ENCODE results near the gene RPL37A.
A peak's percentile ranks its signal among the peaks of the same experiment; 100 is the strongest.
"Not testable (repeated sequence)": the region's sequence is repeated elsewhere in the genome, so short reads cannot be mapped to it uniquely, and the experiment has no call there.

Gene RPL37A

DNA sequence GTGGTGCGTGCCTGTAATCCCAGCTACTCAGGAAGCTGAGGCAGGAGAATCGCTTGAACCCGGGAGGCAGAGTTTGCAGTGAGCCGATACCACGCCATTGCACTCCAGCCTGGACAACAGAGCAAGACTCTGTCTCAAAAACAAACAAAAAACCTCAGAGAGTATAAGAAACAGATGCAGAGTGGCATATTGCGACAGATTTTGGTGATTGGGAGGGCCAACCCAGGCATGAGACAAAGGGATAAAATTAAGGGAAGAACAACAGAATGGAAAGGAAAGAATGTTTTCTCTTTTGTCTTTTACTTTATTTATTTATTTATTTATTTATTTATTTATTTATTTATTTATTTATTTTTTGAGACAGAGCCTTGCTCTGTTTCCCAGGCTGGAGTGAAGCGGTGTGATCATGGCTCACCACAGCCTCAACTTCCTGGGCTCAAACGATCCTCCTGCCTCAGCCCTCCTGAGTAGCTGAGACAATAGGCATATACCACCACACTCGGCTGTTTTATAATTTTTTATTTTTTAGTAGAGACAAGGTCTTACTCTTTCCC is 20.0 kb downstream of the RPL37A start:
- DNase-seq: not testable (repeated sequence)

GRCh38 chr2:216519154-216519762 is 20.6 kb downstream of the RPL37A start:
- DNase-seq: peak; percentile 46

GRCh38 chr2:216520112-216520511 is 21.5 kb downstream of the RPL37A start:
- no peak for DNase-seq

DNA sequence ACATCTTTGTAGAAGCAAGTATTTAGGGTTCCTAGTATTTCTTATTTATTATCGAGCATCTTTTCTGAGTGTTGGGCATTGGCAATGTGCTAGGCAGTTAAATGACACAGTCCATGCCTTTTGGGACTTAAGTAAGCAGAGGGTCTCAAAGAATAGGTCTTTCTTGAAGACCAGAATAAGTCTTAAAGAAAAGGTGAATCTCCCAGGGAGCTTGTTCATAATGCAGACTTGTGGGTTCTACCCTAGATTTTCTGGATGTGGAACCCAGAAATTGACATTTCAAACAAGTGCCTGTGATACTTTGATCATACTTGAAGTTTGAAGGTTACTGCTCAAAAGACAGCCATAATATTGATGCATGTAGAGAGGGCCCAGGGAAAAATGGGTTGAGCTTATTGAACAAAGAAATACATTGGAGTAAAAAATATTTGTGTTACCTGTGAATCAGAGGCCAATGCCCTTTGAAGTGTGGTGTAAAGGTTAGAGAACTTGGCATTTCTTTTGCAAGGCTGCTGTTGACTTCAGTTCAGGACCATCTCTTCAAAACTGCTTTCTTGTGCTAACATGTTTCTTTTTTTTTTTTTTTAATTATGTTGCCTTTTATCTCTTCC is 24.4 kb downstream of the RPL37A start:
- no peak for DNase-seq

DNA sequence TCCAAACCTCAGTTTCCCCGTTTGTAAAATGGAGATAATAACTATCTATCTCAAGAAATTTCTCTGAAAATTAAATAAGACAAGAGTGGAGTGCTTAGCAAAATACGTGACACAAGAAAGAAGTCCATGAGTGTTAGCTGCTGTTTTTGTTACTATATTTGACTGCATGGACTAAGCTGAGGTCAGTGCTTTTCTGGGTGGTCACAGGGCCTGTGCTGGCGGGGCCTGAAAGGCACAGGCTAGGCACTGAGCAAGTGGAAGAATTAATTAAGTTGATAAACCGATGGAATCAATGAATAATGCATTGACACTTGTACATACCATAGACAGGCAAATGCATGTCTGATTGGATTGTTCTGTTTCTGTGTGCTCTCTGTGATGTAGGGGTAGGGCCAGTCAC is 27.3 kb downstream of the RPL37A start:
- DNase-seq: no peak

DNA sequence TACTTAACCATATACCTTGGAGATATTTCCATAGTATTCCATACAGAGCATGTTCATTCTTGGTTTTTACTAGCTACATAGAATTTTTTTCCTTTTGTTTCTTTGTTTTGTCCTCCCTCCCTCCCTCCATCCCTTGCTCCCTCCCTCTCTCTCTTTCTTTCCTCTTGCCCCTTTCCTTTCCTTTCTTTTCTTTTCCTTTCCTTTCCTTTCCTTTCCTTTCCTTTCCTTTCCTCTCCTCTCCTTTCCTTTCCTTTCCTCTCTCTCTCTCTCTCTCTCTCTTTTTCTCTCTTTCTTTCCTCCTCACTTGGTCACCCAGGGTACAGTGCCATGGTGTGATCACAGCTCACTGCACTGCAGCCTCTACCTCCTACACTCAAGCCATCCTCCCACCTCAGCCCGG is 28.3 kb downstream of the RPL37A start:
- no peak for DNase-seq

DNA sequence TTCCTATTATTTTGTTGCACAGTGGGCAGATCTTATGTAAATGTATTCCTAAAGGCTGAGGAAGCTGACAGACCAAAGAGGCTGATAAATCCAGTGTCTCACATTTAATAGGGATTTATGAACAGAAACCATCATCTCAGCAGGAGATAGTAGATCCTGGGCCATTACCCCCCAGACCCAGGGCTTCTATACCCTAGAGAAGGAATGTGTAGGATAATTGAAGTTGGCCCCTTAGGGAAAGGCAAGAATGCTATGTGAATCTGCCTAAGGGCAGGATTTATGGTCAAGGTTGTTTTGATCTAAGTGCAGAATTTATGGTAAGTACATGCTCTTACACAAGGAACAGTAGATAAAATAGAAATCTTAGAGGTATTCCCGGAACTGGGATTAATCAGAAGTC is 29.0 kb downstream of the RPL37A start:
- no peak for DNase-seq

DNA sequence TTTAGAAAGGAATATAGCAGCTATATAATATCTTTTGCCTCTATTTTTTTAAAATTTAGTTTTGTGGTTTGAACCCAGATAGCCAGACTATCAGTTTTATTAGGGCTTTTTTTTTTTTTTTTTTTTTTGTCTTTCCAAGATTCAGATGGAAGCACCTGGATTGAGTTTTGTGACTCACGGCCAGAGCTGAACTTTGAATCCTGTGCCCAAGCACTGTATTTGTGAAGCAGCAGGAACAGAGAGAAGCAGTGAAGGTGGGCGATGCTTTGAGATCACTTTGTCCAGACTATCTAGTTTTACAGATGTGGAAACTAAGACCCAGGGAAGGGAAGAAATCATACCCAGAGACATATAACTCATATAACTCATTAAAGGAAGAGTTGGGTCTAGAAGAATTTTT is 33.9 kb downstream of the RPL37A start:
- DNase-seq: no peak

GRCh38 chr2:216533609-216534008 is 35.0 kb downstream of the RPL37A start:
- DNase-seq: no peak

DNA sequence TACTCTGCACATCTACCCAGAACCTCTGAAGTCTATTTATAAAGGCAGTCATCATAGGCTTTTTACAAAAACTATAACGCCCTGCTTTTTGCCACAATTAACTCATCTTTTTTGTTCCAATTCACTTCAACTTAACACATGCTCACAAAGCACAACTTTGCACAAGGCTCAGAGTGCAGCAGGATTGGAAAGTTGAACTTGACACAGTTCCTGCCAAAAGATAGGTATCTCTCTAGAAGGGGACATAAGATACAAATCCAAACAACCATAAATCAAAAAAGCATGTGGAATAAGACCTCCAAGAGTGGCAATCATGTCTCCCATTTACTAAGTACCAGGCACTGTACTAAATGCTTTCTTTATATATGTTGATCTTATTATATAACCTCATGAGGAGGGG is 36.2 kb downstream of the RPL37A start:
- DNase-seq: no peak

- DNase-seq: no peak
These were observed 36.9 kb downstream of the RPL37A start for GRCh38 chr2:216535454-216535995.

GRCh38 chr2:216536734-216537210 is 38.1 kb downstream of the RPL37A start:
- no peak for DNase-seq

GRCh38 chr2:216537366-216537765 is 38.7 kb downstream of the RPL37A start:
- no peak for DNase-seq

- no peak for DNase-seq
These were observed 39.9 kb downstream of the RPL37A start for GRCh38 chr2:216538538-216538937.

- DNase-seq: no peak
These were observed 40.5 kb downstream of the RPL37A start for GRCh38 chr2:216539120-216539519.

- DNase-seq: peak; percentile 69
These were observed 41.2 kb downstream of the RPL37A start for GRCh38 chr2:216539791-216540241.

GRCh38 chr2:216540920-216541319 is 42.3 kb downstream of the RPL37A start:
- no peak for DNase-seq

- no peak for DNase-seq
These were observed 42.9 kb downstream of the RPL37A start for GRCh38 chr2:216541505-216541904.

DNA sequence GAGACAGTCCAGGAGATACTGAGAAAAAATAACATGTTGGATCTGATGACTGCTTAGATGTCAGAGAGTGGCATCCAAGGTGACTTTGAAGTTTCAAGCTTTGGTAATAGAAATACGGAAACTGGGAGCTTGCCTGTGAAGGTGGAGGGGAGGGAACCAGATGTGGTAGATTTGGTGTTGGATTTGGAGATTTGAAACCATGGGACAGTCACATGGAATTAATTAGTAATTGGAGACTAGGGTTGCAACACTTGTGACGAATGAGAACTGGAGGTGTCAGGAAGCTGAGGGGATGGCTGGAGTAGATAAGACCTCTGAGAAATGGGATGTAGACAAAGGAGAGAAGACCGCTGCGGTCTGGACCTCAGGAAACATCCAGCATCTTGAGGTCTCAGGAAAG is 46.7 kb downstream of the RPL37A start:
- DNase-seq: no peak

DNA sequence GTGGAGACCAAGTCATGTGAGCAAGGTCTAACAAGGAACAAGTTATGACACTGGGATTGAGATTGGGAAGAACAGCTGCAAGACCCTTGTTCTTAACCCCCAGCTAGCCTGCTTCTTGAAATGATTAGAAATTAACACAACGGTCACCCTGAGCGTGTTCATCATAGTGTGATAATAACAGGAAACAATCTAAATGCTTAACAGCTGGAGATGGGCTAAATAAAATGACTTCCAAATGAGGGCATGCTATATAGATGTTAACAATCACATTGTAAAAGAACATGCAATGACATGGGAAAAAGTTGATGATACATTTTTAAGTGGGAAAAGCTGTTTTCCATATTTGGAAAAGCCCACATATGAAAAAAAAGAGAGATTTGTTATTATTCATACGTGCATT is 47.6 kb downstream of the RPL37A start:
- no peak for DNase-seq

DNA sequence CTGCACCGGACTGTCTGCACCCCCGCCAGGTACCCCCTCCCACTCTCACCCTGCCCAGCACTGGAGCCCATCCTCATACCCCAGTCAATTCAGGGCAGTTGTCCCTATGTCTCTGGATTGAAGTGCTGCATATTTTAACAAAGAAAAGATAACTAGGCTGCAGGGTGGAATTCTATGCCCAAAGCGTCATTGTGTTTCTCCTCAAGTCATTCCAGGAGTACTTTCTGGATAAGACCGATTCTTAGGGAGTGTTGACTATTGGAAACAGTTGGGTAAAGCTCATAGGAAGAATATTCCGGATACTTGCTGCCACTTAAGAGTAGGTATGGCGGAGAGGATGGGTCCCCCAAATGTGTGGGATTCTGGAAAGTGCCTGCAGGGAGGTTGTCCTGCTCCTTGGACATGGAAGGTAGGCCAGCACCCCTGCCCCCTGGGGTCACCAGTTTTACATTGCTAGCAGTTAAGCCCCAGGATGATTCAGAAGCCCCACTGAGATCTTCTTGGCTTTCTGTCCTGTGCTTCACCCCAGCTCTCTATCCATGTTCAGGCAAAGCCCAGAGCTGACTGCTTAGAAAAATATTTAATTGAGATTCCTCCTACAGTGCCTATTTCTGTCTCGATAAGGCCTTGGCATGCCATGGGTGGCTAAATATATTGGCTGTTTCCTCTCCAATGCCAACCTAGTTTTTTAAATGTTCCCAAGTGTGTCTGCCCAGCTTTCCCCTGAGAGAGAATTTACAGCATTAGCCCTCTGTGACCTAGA is 48.2 kb downstream of the RPL37A start:
- DNase-seq: no peak

- no peak for DNase-seq
These were observed 50.3 kb downstream of the RPL37A start for GRCh38 chr2:216548901-216549331.

GRCh38 chr2:216549926-216550690 is 51.5 kb downstream of the RPL37A start:
- no peak for DNase-seq
